HCT116 (cell line): ENCODE results near the gene GRIN3A.

ENCODE experiments used
- CEBPB ChIP-seq: IDR thresholded peaks from 2 replicates; pipeline ENCODE4 v1.6.1; 2012; ENCODE audit warnings: low read depth
- CTCF ChIP-seq, 3 experiments: fragments of 200-600 bp in 1 of 3; sonication (generic) in 1 of 3; IDR thresholded peaks in 2 of 3; conservative IDR thresholded peaks in 1 of 3; 2 replicates each; pipeline ENCODE4 v1.5.1; 2012 to 2017; ENCODE audit warnings: low read depth in 2 of 3, low read length in 2 of 3, antibody characterized with exemption in 1 of 3, borderline replicate concordance in 1 of 3, control low read depth in 1 of 3, mild to moderate bottlenecking in 1 of 3, mixed read lengths in 1 of 3, mixed run types in 1 of 3, moderate library complexity in 1 of 3; ENCODE audit not compliant: insufficient read depth in 1 of 3
- EZH2 ChIP-seq: fragments of 200-600 bp; sonication (generic); IDR thresholded peaks from 2 replicates; pipeline ENCODE4 v1.6.1; 2017; ENCODE audit warnings: antibody characterized with exemption, mixed run types
- POLR2A ChIP-seq: IDR thresholded peaks from 2 replicates; pipeline ENCODE4 v1.7.0; 2011; ENCODE audit warnings: borderline replicate concordance; ENCODE audit not compliant: insufficient read depth, insufficient read length; ENCODE audit errors: extremely low read depth
- SRF ChIP-seq: IDR thresholded peaks from 2 replicates; pipeline ENCODE4 v1.6.1; 2012; ENCODE audit warnings: low read depth
- YY1 ChIP-seq: IDR thresholded peaks from 2 replicates; pipeline ENCODE4 v1.6.1; 2011; ENCODE audit warnings: low read length, low read depth, moderate library complexity, mild to moderate bottlenecking; ENCODE audit not compliant: insufficient replicate concordance; ENCODE audit errors: extremely low read depth
- ZNF274 ChIP-seq: fragments of 200-500 bp; sonication (Bioruptor generic); IDR thresholded peaks from 2 replicates; pipeline ENCODE4 v1.6.1; 2014; ENCODE audit warnings: mild to moderate bottlenecking, low read depth, low read length, inconsistent platforms

- TF ChIP-seq POLR2A (no peak), ZNF274 (no peak), YY1 (no peak), CEBPB (no peak), EZH2 (no peak), SRF (no peak), CTCF (IDR thresholded peaks at IDR 0.05 in 2 of 3, conservative IDR thresholded peaks at IDR 0.05 in 1 of 3; ENCODE audit: borderline replicate concordance in 1 of 3, insufficient read depth in 1 of 3, low read depth in 2 of 3, low read length in 2 of 3) (no peak)
Measured at GRCh38 chr9:101567725-101568350, 170.6 kb downstream of the GRIN3A start.
